ENCODE measurements around the gene PDE5A. TPM values are rescaled to one million over a fixed set of nuclear protein-coding genes. Genes with fewer than 3 reads are reported as not detected.

Gene PDE5A
- total RNA-seq, 1 experiment from 2014 or later, result 114 TPM

DNA sequence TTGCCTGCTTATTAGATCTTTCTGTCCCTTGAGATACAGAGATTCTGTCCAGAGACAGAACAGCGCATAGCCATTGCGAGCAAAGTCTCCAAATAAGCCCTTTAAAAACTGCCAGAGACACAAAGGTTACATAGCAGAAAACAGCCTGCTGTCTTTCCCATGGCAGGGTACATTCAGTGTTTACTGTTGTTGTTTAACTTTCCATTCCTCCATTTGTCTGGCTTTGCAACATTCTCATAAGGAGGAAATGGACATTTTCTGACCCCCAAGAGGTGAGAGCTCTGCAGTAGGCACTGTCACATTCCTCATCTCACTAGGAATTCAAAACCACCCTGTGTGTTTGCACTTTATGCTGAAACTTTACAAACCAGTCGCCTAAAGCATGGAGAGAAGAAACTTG, 48.3 kb downstream of the PDE5A start:
- Histone ChIP-seq H3K27me3 (ENCODE audit: control insufficient read depth, insufficient read depth, low read length) (no peaks in the 10 kb centered on the region), H3K36me3 (ENCODE audit: control insufficient read depth, insufficient read depth, low read length) (peaks cover 2% of the 10 kb centered on the region; the same call in 1 of the 2 replicates), H3K4me1 (ENCODE audit: control insufficient read depth, insufficient read depth, low read length) (no peaks in the 10 kb centered on the region; the same call in 1 of the 2 replicates), H3K9me3 (ENCODE audit: control insufficient read depth, insufficient read depth, low read depth, low read length) (no peaks in the 10 kb centered on the region), H3K4me3 (ENCODE audit: low read depth in 2 of 2, low read length in 2 of 2) (no peak overlapping the region), H3K27ac (ENCODE audit: low read length) (no peak overlapping the region)
- intact Hi-C loops (cut with micrococcal nuclease; ENCODE audit: unreplicated experiment) (no loop called here), in situ Hi-C loops (cut with HindIII; ENCODE audit: low pct_unique_long_range_greater_than_20kb, low sequenced_read_pairs) (no loop called here)
- ChIA-PET POLR2A (no interaction called here), CTCF (no interaction called here)
- TF ChIP-seq SIN3A (IDR thresholded peaks at IDR 0.05; ENCODE audit: borderline replicate concordance, insufficient read depth, low read depth, low read length), result no peak
- no peak for TF ChIP-seq POLR2AphosphoS5 (IDR thresholded peaks at IDR 0.05; ENCODE audit: low read depth, low read length)
- no peak for ATAC-seq
- DNase-seq (ENCODE audit: low read depth, low spot score), result no peak
- no TSS peak for BruUV-seq (replicated peaks)

DNA sequence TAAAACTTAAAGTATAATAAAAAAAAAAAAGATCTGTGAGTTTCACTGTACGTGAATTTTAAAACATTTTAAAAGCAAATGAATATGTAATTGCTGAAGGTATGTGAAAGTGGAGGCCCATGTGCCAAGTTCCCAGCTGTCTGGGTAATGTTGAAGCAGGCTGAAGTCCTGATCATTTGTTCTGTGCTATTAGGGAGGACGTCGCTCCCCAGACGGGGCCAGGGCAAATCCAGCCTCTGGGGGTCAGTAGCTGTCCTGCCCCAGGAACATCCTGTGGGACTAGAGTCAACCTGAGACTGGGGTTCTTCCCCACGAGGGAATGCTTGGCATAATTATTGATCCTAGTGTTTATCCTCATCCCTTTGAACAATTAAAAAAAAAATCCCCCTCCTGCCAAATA, 48.8 kb downstream of the PDE5A start:
- ChIA-PET POLR2A (no interaction called here), CTCF (no interaction called here)
- H3K4me3 ChIP-seq (ENCODE audit: low read depth in 2 of 2, low read length in 2 of 2), result no peak overlapping the region
- H3K27me3 ChIP-seq (ENCODE audit: control insufficient read depth, insufficient read depth, low read length), result no peaks in the 10 kb centered on the region
- no peak overlapping the region for H3K27ac ChIP-seq (ENCODE audit: low read length)
- peaks cover 2% of the 10 kb centered on the region; the same call in 1 of the 2 replicates for H3K36me3 ChIP-seq (ENCODE audit: control insufficient read depth, insufficient read depth, low read length)
- in situ Hi-C loops (cut with HindIII; ENCODE audit: low pct_unique_long_range_greater_than_20kb, low sequenced_read_pairs), result no loop called here
- BruUV-seq (replicated peaks), result no TSS peak
- intact Hi-C loops (cut with micrococcal nuclease; ENCODE audit: unreplicated experiment), result no loop called here
- TF ChIP-seq, protein P1, sequence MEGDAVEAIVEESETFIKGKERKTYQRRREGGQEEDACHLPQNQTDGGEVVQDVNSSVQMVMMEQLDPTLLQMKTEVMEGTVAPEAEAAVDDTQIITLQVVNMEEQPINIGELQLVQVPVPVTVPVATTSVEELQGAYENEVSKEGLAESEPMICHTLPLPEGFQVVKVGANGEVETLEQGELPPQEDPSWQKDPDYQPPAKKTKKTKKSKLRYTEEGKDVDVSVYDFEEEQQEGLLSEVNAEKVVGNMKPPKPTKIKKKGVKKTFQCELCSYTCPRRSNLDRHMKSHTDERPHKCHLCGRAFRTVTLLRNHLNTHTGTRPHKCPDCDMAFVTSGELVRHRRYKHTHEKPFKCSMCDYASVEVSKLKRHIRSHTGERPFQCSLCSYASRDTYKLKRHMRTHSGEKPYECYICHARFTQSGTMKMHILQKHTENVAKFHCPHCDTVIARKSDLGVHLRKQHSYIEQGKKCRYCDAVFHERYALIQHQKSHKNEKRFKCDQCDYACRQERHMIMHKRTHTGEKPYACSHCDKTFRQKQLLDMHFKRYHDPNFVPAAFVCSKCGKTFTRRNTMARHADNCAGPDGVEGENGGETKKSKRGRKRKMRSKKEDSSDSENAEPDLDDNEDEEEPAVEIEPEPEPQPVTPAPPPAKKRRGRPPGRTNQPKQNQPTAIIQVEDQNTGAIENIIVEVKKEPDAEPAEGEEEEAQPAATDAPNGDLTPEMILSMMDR (IDR thresholded peaks at IDR 0.05), result no peak
- TF ChIP-seq SIN3A (IDR thresholded peaks at IDR 0.05; ENCODE audit: borderline replicate concordance, insufficient read depth, low read depth, low read length), result no peak
- TF ChIP-seq TCF7L2 (IDR thresholded peaks at IDR 0.05; ENCODE audit: low read depth, low read length), result no peak
- TF ChIP-seq POLR2AphosphoS5 (IDR thresholded peaks at IDR 0.05; ENCODE audit: low read depth, low read length), result no peak
- TF ChIP-seq, protein P2, sequence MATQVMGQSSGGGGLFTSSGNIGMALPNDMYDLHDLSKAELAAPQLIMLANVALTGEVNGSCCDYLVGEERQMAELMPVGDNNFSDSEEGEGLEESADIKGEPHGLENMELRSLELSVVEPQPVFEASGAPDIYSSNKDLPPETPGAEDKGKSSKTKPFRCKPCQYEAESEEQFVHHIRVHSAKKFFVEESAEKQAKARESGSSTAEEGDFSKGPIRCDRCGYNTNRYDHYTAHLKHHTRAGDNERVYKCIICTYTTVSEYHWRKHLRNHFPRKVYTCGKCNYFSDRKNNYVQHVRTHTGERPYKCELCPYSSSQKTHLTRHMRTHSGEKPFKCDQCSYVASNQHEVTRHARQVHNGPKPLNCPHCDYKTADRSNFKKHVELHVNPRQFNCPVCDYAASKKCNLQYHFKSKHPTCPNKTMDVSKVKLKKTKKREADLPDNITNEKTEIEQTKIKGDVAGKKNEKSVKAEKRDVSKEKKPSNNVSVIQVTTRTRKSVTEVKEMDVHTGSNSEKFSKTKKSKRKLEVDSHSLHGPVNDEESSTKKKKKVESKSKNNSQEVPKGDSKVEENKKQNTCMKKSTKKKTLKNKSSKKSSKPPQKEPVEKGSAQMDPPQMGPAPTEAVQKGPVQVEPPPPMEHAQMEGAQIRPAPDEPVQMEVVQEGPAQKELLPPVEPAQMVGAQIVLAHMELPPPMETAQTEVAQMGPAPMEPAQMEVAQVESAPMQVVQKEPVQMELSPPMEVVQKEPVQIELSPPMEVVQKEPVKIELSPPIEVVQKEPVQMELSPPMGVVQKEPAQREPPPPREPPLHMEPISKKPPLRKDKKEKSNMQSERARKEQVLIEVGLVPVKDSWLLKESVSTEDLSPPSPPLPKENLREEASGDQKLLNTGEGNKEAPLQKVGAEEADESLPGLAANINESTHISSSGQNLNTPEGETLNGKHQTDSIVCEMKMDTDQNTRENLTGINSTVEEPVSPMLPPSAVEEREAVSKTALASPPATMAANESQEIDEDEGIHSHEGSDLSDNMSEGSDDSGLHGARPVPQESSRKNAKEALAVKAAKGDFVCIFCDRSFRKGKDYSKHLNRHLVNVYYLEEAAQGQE (IDR thresholded peaks at IDR 0.05; ENCODE audit: insufficient read depth in 1 of 2, low read depth in 2 of 2, low read length in 1 of 2), result no peak
- H3K9me3 ChIP-seq (ENCODE audit: control insufficient read depth, insufficient read depth, low read depth, low read length), result no peaks in the 10 kb centered on the region
- DNase-seq (ENCODE audit: low read depth, low spot score) (no peak), ATAC-seq (no peak)
- no peaks in the 10 kb centered on the region; the same call in 1 of the 2 replicates for H3K4me1 ChIP-seq (ENCODE audit: control insufficient read depth, insufficient read depth, low read length)

DNA sequence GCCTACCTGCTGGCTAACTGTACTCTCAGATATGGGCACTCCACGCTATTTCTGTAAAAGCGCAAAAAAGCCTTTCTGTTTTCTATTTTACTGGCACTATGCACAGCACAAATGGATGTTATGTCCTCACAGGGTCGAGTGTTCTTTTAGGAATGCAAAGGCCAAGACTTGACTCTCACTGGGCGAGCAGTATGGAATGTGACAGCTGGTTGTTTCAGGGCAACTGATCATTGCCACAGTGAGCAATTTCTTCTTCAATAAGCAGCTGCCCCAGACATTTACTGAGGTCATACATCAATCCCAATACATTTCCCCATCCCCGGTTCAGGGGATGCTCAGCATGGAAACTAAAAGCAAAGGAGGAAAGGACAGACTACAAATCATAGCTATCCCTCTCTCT, 58.2 kb downstream of the PDE5A start:
- ATAC-seq, result peak; percentile 56
- TF ChIP-seq TCF7L2 (IDR thresholded peaks at IDR 0.05; ENCODE audit: low read depth, low read length), result no peak
- TF ChIP-seq, protein P2 (IDR thresholded peaks at IDR 0.05; ENCODE audit: insufficient read depth in 1 of 2, low read depth in 2 of 2, low read length in 1 of 2), result no peak
- TF ChIP-seq, protein P1 (IDR thresholded peaks at IDR 0.05), result no peak
- no peak for TF ChIP-seq POLR2AphosphoS5 (IDR thresholded peaks at IDR 0.05; ENCODE audit: low read depth, low read length)
- TF ChIP-seq SIN3A (IDR thresholded peaks at IDR 0.05; ENCODE audit: borderline replicate concordance, insufficient read depth, low read depth, low read length), result no peak
- Histone ChIP-seq H3K27ac (ENCODE audit: low read length) (no peak overlapping the region), H3K4me3 (ENCODE audit: low read depth in 2 of 2, low read length in 2 of 2) (no peak overlapping the region), H3K9me3 (ENCODE audit: control insufficient read depth, insufficient read depth, low read depth, low read length) (peaks cover under 1% of the 10 kb centered on the region; the same call in 1 of the 2 replicates), H3K36me3 (ENCODE audit: control insufficient read depth, insufficient read depth, low read length) (peaks cover 8% of the 10 kb centered on the region), H3K4me1 (ENCODE audit: control insufficient read depth, insufficient read depth, low read length) (peaks cover 7% of the 10 kb centered on the region; the same call in 1 of the 2 replicates), H3K27me3 (ENCODE audit: control insufficient read depth, insufficient read depth, low read length) (no peaks in the 10 kb centered on the region)
- intact Hi-C loops (cut with micrococcal nuclease; ENCODE audit: unreplicated experiment) (no loop called here), in situ Hi-C loops (cut with HindIII; ENCODE audit: low pct_unique_long_range_greater_than_20kb, low sequenced_read_pairs) (no loop called here)
- no peak for DNase-seq (ENCODE audit: low read depth, low spot score)
- POLR2A ChIA-PET, result no interaction called here
- no TSS peak for BruUV-seq (replicated peaks)
- CTCF ChIA-PET, result no interaction called here
